Common myeloid progenitor, CD34-positive (primary cell): ENCODE data around the gene KLHL30.
"Not testable (repeated sequence)": the region's sequence is repeated elsewhere in the genome, so short reads cannot be mapped to it uniquely, and the experiment has no call there.

Experiments
- CTCF ChIA-PET: fragments of 350-600 bp; sonication (Branson Sonifier 250); formaldehyde crosslinking; loops from one replicate; lab custom pipeline; 2021; ENCODE audit warnings: antibody characterized with exemption; lab: Charles Lee
- POLR2A ChIA-PET: fragments of 350-600 bp; sonication (Branson Sonifier 250); formaldehyde crosslinking; loops from one replicate; lab custom pipeline; 2021; ENCODE audit warnings: antibody characterized with exemption; lab: Charles Lee
- DNase-seq, 3 donors: peaks; one replicate each; pipeline versions ENCODE4 v3.0.0 to v3.0.0-alpha.2; 2013
- H3K27ac ChIP-seq, 2 experiments: 1 replicate in 1 of 2; 2 replicates in 1 of 2; pipeline ENCODE4 v1.7.0; 2013; ENCODE audit warnings: inconsistent platforms in 2 of 2, low read length in 2 of 2, mild to moderate bottlenecking in 2 of 2, low read depth in 1 of 2, moderate library complexity in 1 of 2; ENCODE audit not compliant: severe bottlenecking in 2 of 2, insufficient read depth in 1 of 2, poor library complexity in 1 of 2
- H3K27me3 ChIP-seq, 5 experiments: replicated peaks in 2 of 5; 1 replicate in 3 of 5; 2 replicates in 2 of 5; pipeline versions ENCODE4 v1.6.1 to v1.7.0; 2013; ENCODE audit warnings: low read length in 4 of 5, mild to moderate bottlenecking in 2 of 5, moderate library complexity in 2 of 5, inconsistent platforms in 1 of 5; ENCODE audit not compliant: insufficient read depth in 5 of 5, control insufficient read depth in 4 of 5
- H3K36me3 ChIP-seq, 4 experiments: 1 replicate in 2 of 4; 2 replicates in 2 of 4; pipeline versions ENCODE4 v1.6.1 to v1.7.0; 2013; ENCODE audit warnings: low read length in 3 of 4, control low read depth in 1 of 4, mild to moderate bottlenecking in 1 of 4; ENCODE audit not compliant: control insufficient read depth in 4 of 4, insufficient read depth in 4 of 4
- H3K4me1 ChIP-seq, 4 experiments: 1 replicate in 3 of 4; 2 replicates in 1 of 4; pipeline versions ENCODE4 v1.6.1 to v1.7.1; 2013; ENCODE audit warnings: low read length in 3 of 4, mild to moderate bottlenecking in 3 of 4, control low read depth in 1 of 4, inconsistent platforms in 1 of 4, moderate library complexity in 1 of 4; ENCODE audit not compliant: control insufficient read depth in 4 of 4, insufficient read depth in 4 of 4; ENCODE audit errors: control extremely low read depth in 1 of 4
- H3K4me3 ChIP-seq, 7 experiments: 1 replicate in 4 of 7; 2 replicates in 3 of 7; pipeline versions ENCODE4 v1.5.1 to v1.7.0; 2013; ENCODE audit warnings: mild to moderate bottlenecking in 7 of 7, low read length in 6 of 7, moderate library complexity in 6 of 7, inconsistent platforms in 2 of 7, low read depth in 2 of 7, control low read depth in 1 of 7; ENCODE audit not compliant: insufficient read depth in 4 of 7, control insufficient read depth in 1 of 7; ENCODE audit errors: extremely low read depth in 1 of 7
- H3K9me3 ChIP-seq, 5 experiments: 1 replicate in 4 of 5; 2 replicates in 1 of 5; pipeline versions ENCODE4 v1.6.1 to v1.7.1; 2013; ENCODE audit warnings: low read length in 4 of 5, mild to moderate bottlenecking in 2 of 5, inconsistent platforms in 1 of 5, low read depth in 1 of 5, moderate library complexity in 1 of 5; ENCODE audit not compliant: control insufficient read depth in 4 of 5, insufficient read depth in 2 of 5; ENCODE audit errors: control extremely low read depth in 1 of 5
- WGBS: methylation state at CpG from one replicate; pipeline ENCODE4 v1.1.5; 2013; ENCODE audit not compliant: insufficient coverage; 5-methylcytosine and 5-hydroxymethylcytosine counted together

Gene KLHL30

GRCh38 chr2:238168196-238169047 lies 30.0 kb downstream of the KLHL30 start:
- no peak overlapping the region for H3K27ac ChIP-seq
- WGBS: 92% methylated on average over 2 of the region's 13 CpGs
- peaks cover 0 to 48% (median 29%) of the 10 kb centered on the region in 4 experiments for H3K36me3 ChIP-seq
- no peak overlapping the region for H3K4me3 ChIP-seq
- H3K4me1 ChIP-seq: peaks cover 0 to 8% (median 5%) of the 10 kb centered on the region in 4 experiments
- ChIA-PET CTCF (interaction anchor here (0.6 kb wide), 1 partner anchor 23 kb away, joined by 3 read pairs; no protein-coding TSS in a partner anchor), POLR2A (interaction anchor here (0.6 kb wide), 1 partner anchor 357 kb away, joined by 4 read pairs; no protein-coding TSS in a partner anchor)
- peak in 2 of 3 donors; percentile 21 to 32 for DNase-seq
- peaks cover 0 to 24% (median 3%) of the 10 kb centered on the region in 5 experiments for H3K27me3 ChIP-seq
- H3K9me3 ChIP-seq: no peaks in the 10 kb centered on the region

- WGBS: 86% methylated on average over 1 of the region's 6 CpGs
- no peak for DNase-seq
- H3K4me3 ChIP-seq: no peak overlapping the region
- peaks cover 0 to 17% (median 2%) of the 10 kb centered on the region in 5 experiments for H3K27me3 ChIP-seq
- CTCF ChIA-PET: no interaction called here
- POLR2A ChIA-PET: no interaction called here
- peaks cover 2 to 52% (median 34%) of the 10 kb centered on the region in 4 experiments for H3K36me3 ChIP-seq
- H3K27ac ChIP-seq: no peak overlapping the region
- H3K9me3 ChIP-seq: no peaks in the 10 kb centered on the region
- peaks cover 0 to under 1% (median 0%) of the 10 kb centered on the region in 4 experiments for H3K4me1 ChIP-seq
These were observed 30.7 kb downstream of the KLHL30 start for GRCh38 chr2:238169048-238169707.

GRCh38 chr2:238169708-238170251 lies 31.3 kb downstream of the KLHL30 start:
- H3K27me3 ChIP-seq: peaks cover 0 to 11% (median 0%) of the 10 kb centered on the region in 5 experiments
- CTCF ChIA-PET: no interaction called here
- no peak for DNase-seq
- H3K9me3 ChIP-seq: no peaks in the 10 kb centered on the region
- no peak overlapping the region for H3K27ac ChIP-seq
- no peak overlapping the region for H3K4me3 ChIP-seq
- WGBS: 97% methylated on average over 4 of the region's 5 CpGs
- POLR2A ChIA-PET: no interaction called here
- peaks cover 5 to 58% (median 37%) of the 10 kb centered on the region in 4 experiments for H3K36me3 ChIP-seq
- H3K4me1 ChIP-seq: no peaks in the 10 kb centered on the region

GRCh38 chr2:238170386-238171071 lies 32.1 kb downstream of the KLHL30 start:
- H3K27me3 ChIP-seq: peaks cover 0 to 4% (median 0%) of the 10 kb centered on the region in 5 experiments
- 95% methylated on average over 17 of the region's 21 CpGs for WGBS
- CTCF ChIA-PET: no interaction called here

GRCh38 chr2:238171072-238171431 lies 32.6 kb downstream of the KLHL30 start:
- POLR2A ChIA-PET, H3K27ac ChIP-seq, H3K4me3 ChIP-seq, H3K9me3 ChIP-seq, H3K4me1 ChIP-seq, H3K27me3 ChIP-seq, DNase-seq: not testable (repeated sequence)
- CTCF ChIA-PET: interaction anchor here (0.7 kb wide), 1 partner anchor 19 kb away, joined by 3 read pairs; no protein-coding TSS in a partner anchor
- no CpG with 5 or more reads among the region's 5 CpGs for WGBS
- peaks cover 7 to 68% (median 42%) of the 10 kb centered on the region in 4 experiments for H3K36me3 ChIP-seq

More at GRCh38 chr2:238170386-238171071, 32.1 kb downstream of the KLHL30 start:
- no peak for DNase-seq
- H3K4me1 ChIP-seq: no peaks in the 10 kb centered on the region
- H3K36me3 ChIP-seq: peaks cover 7 to 65% (median 40%) of the 10 kb centered on the region in 4 experiments
- H3K9me3 ChIP-seq: no peaks in the 10 kb centered on the region
- no peak overlapping the region for H3K4me3 ChIP-seq
- POLR2A ChIA-PET: no interaction called here
- H3K27ac ChIP-seq: no peak overlapping the region

GRCh38 chr2:238171575-238172187 lies 33.2 kb downstream of the KLHL30 start:
- no peak for DNase-seq
- Histone ChIP-seq H3K36me3 (peaks cover 9 to 72% (median 45%) of the 10 kb centered on the region in 4 experiments), H3K4me1 (no peaks in the 10 kb centered on the region), H3K4me3 (no peak overlapping the region), H3K9me3 (no peaks in the 10 kb centered on the region), H3K27me3 (no peaks in the 10 kb centered on the region), H3K27ac (no peak overlapping the region)
- CTCF ChIA-PET: interaction anchor here (0.7 kb wide), 1 partner anchor 19 kb away, joined by 3 read pairs; no protein-coding TSS in a partner anchor
- POLR2A ChIA-PET: no interaction called here
- 100% methylated on average over 7 of the region's 9 CpGs for WGBS
